ENCODE data around the gene KY.

KY gene

DNA sequence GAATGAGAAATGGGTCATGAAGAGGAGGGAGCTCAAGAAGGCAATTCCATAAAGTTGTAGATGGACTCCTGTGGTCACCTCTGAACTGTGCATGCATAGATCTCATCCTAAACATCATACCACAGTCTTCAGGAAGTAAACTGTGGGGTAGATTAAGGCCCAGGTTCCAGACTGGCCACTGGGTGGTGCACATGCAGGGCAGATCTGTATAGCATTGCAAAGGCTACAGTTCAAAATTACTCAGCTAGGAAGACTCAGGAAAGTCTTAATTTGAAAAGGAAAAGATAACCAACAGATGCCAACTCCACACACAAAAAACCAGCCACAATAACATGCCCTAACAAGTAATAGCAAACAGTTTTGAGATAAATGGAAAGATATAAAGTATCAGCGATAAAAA lies 20.3 kb downstream of the KY start:
- TF ChIP-seq EZH2phosphoT487 (IDR thresholded peaks at IDR 0.05; ENCODE audit: borderline replicate concordance, low read length) (no peak), CTCF (IDR thresholded peaks at IDR 0.05; ENCODE audit: low read depth, low read length, poor library complexity, severe bottlenecking) (peak; percentile 50)
- no peaks in the 10 kb centered on the region for H3K4me1 ChIP-seq (ENCODE audit: control insufficient read depth, low read length)

GRCh38 chr3:134628884-134629283 lies 21.9 kb downstream of the KY start:
- H3K4me1 ChIP-seq (ENCODE audit: control insufficient read depth, low read length), result no peaks in the 10 kb centered on the region
- H3K27ac ChIP-seq (ENCODE audit: low read depth, low read length), result no peak overlapping the region
- H3K36me3 ChIP-seq (ENCODE audit: control insufficient read depth, low read length), result no peaks in the 10 kb centered on the region
- no peaks in the 10 kb centered on the region for H3K27me3 ChIP-seq (ENCODE audit: control insufficient read depth, low read length)
- no peak overlapping the region for H3K4me2 ChIP-seq (ENCODE audit: low read length)
- H3K9me2 ChIP-seq (replicated peaks; ENCODE audit: control insufficient read depth, low read length), result no peaks in the 10 kb centered on the region
- no peaks in the 10 kb centered on the region for H3F3A ChIP-seq (ENCODE audit: control insufficient read depth, insufficient read depth)
- H4K20me1 ChIP-seq (ENCODE audit: control insufficient read depth, insufficient read depth, low read depth, low read length), result no peaks in the 10 kb centered on the region
- no peaks in the 10 kb centered on the region for H3K79me2 ChIP-seq (ENCODE audit: control insufficient read depth, low read length)
- H3K4me3 ChIP-seq (ENCODE audit: low read length), result no peak overlapping the region
- TF ChIP-seq CTCF (IDR thresholded peaks at IDR 0.05; ENCODE audit: low read depth, low read length, poor library complexity, severe bottlenecking), result no peak
- no peak for TF ChIP-seq EZH2phosphoT487 (IDR thresholded peaks at IDR 0.05; ENCODE audit: borderline replicate concordance, low read length)
- 0 out of 2 replicates have a peak, but pooled peaks cover 3% of the 10 kb centered on the region for H3K9me3 ChIP-seq (ENCODE audit: control insufficient read depth, insufficient read depth, low read length)

More for the DNA sequence above, 20.3 kb downstream of the KY start:
- Histone ChIP-seq H3K9me3 (ENCODE audit: control insufficient read depth, insufficient read depth, low read length) (0 out of 2 replicates have a peak, but pooled peaks cover 3% of the 10 kb centered on the region), H3F3A (ENCODE audit: control insufficient read depth, insufficient read depth) (no peaks in the 10 kb centered on the region), H3K4me3 (ENCODE audit: low read length) (no peak overlapping the region), H3K4me2 (ENCODE audit: low read length) (no peak overlapping the region), H3K27me3 (ENCODE audit: control insufficient read depth, low read length) (no peaks in the 10 kb centered on the region), H3K9me2 (replicated peaks; ENCODE audit: control insufficient read depth, low read length) (no peaks in the 10 kb centered on the region), H3K36me3 (ENCODE audit: control insufficient read depth, low read length) (no peaks in the 10 kb centered on the region), H3K27ac (ENCODE audit: low read depth, low read length) (no peak overlapping the region), H3K79me2 (ENCODE audit: control insufficient read depth, low read length) (no peaks in the 10 kb centered on the region), H4K20me1 (ENCODE audit: control insufficient read depth, insufficient read depth, low read depth, low read length) (no peaks in the 10 kb centered on the region)

GRCh38 chr3:134627831-134628230 lies 23.0 kb downstream of the KY start:
- H3K27ac ChIP-seq (ENCODE audit: low read depth, low read length), result no peak overlapping the region
- no peak overlapping the region for H3K4me3 ChIP-seq (ENCODE audit: low read length)
- no peaks in the 10 kb centered on the region for H4K20me1 ChIP-seq (ENCODE audit: control insufficient read depth, insufficient read depth, low read depth, low read length)
- H3K36me3 ChIP-seq (ENCODE audit: control insufficient read depth, low read length), result no peaks in the 10 kb centered on the region
- H3F3A ChIP-seq (ENCODE audit: control insufficient read depth, insufficient read depth), result no peaks in the 10 kb centered on the region
- no peaks in the 10 kb centered on the region for H3K27me3 ChIP-seq (ENCODE audit: control insufficient read depth, low read length)
- no peaks in the 10 kb centered on the region for H3K9me2 ChIP-seq (replicated peaks; ENCODE audit: control insufficient read depth, low read length)
- no peak overlapping the region for H3K4me2 ChIP-seq (ENCODE audit: low read length)
- H3K4me1 ChIP-seq (ENCODE audit: control insufficient read depth, low read length), result no peaks in the 10 kb centered on the region
- H3K79me2 ChIP-seq (ENCODE audit: control insufficient read depth, low read length), result no peaks in the 10 kb centered on the region
- TF ChIP-seq EZH2phosphoT487 (IDR thresholded peaks at IDR 0.05; ENCODE audit: borderline replicate concordance, low read length), result no peak
- TF ChIP-seq CTCF (IDR thresholded peaks at IDR 0.05; ENCODE audit: low read depth, low read length, poor library complexity, severe bottlenecking), result no peak
- H3K9me3 ChIP-seq (ENCODE audit: control insufficient read depth, insufficient read depth, low read length), result 0 out of 2 replicates have a peak, but pooled peaks cover 3% of the 10 kb centered on the region

Measured in DOHH2 (cell line).